ENCODE results near the gene WIPI1.

The WIPI1 gene

DNA sequence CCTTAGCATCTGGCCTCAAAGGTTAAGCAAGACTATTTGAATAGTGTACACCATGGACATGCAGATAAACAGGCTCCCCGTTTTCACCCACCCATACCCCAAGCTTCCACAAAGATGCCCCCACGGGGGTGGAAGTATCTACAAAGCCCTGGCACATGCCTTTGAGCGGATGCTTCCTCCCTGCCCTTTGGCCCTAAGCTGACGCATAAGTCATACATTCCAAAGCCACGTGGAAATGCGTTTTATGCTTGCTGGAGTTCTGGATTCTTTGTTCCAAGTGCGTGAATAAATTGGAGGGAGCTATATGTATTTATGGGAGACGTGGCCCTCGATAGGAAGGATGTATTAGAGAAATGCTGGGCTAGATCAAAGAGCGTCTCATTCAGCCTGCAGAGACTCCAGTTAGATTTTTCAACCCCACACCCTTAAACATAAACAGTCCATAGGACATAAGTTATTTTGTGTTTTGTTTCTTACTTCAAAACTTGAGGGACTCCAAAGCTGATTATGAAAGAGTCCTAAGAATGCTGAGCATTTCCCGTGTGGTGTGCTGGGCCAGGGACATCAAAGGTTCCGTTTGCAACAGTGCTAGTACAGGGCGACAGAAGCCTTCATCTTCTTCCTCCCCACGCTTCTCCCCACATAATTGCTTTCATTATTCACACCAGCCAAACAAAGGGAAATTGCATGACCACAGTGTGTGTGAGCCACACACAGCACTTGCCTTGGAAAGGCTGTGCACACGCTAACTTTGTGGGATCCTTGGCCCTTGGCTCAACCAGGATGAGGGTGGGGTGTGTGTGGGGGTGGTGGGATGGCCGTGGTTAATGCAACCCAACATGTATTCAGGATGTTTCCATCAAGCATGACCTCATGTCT lies 73.6 kb downstream of the WIPI1 start:
- H3K27ac ChIP-seq (ENCODE audit: low read depth, low read length, poor library complexity, severe bottlenecking) = no peak overlapping the region
- H4K20me1 ChIP-seq (ENCODE audit: insufficient read depth, low read length) = no peaks in the 10 kb centered on the region
- H3K27me3 ChIP-seq (ENCODE audit: insufficient read depth, low read length) = no peaks in the 10 kb centered on the region
- no peaks in the 10 kb centered on the region for H3K36me3 ChIP-seq (ENCODE audit: insufficient read depth, low read length)
- H3K4me2 ChIP-seq (ENCODE audit: low read length) = no peak overlapping the region
- H3K4me1 ChIP-seq (ENCODE audit: insufficient read depth, low read length, severe bottlenecking) = no peaks in the 10 kb centered on the region
- no peaks in the 10 kb centered on the region for H3F3A ChIP-seq (ENCODE audit: insufficient read depth, low read length)
- no peaks in the 10 kb centered on the region for H3K79me2 ChIP-seq (ENCODE audit: insufficient read depth, low read length)
- no peak overlapping the region for H3K4me3 ChIP-seq (ENCODE audit: low read depth, low read length, poor library complexity, severe bottlenecking)
- no peaks in the 10 kb centered on the region for H3K9me2 ChIP-seq (ENCODE audit: low read depth, low read length)
- no peak overlapping the region for H3K9ac ChIP-seq (ENCODE audit: low read length)
- no peak overlapping the region for H2AFZ ChIP-seq (ENCODE audit: low read length)
- TF ChIP-seq, protein P1, sequence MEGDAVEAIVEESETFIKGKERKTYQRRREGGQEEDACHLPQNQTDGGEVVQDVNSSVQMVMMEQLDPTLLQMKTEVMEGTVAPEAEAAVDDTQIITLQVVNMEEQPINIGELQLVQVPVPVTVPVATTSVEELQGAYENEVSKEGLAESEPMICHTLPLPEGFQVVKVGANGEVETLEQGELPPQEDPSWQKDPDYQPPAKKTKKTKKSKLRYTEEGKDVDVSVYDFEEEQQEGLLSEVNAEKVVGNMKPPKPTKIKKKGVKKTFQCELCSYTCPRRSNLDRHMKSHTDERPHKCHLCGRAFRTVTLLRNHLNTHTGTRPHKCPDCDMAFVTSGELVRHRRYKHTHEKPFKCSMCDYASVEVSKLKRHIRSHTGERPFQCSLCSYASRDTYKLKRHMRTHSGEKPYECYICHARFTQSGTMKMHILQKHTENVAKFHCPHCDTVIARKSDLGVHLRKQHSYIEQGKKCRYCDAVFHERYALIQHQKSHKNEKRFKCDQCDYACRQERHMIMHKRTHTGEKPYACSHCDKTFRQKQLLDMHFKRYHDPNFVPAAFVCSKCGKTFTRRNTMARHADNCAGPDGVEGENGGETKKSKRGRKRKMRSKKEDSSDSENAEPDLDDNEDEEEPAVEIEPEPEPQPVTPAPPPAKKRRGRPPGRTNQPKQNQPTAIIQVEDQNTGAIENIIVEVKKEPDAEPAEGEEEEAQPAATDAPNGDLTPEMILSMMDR (IDR thresholded peaks at IDR 0.05; ENCODE audit: low read length) = no peak
- TF ChIP-seq EZH2 (IDR thresholded peaks at IDR 0.05; ENCODE audit: borderline replicate concordance, low read length) = no peak
- no peaks in the 10 kb centered on the region for H3K9me3 ChIP-seq (ENCODE audit: low read length)

DNA sequence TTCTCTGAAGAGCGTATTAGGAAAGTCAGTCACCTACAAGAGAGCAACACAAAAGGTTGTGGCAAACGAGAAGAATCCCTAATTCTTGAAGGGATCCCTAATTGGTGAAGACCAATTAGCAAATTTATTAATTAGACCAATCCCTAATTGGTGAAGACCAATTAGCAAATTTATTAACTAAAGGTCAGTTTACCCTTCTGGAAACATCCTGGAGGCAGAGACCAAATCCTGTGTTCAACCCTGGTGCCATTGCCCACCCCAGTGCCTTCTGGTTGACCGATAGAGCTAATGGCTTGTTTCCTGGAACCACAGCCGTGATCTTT lies 74.2 kb downstream of the WIPI1 start:
- Histone ChIP-seq H3K9me2 (ENCODE audit: low read depth, low read length) (no peaks in the 10 kb centered on the region), H2AFZ (ENCODE audit: low read length) (no peak overlapping the region), H3K4me3 (ENCODE audit: low read depth, low read length, poor library complexity, severe bottlenecking) (no peak overlapping the region), H3K4me2 (ENCODE audit: low read length) (no peak overlapping the region), H3K27ac (ENCODE audit: low read depth, low read length, poor library complexity, severe bottlenecking) (no peak overlapping the region), H3F3A (ENCODE audit: insufficient read depth, low read length) (no peaks in the 10 kb centered on the region), H3K27me3 (ENCODE audit: insufficient read depth, low read length) (no peaks in the 10 kb centered on the region), H4K20me1 (ENCODE audit: insufficient read depth, low read length) (no peaks in the 10 kb centered on the region), H3K79me2 (ENCODE audit: insufficient read depth, low read length) (no peaks in the 10 kb centered on the region), H3K36me3 (ENCODE audit: insufficient read depth, low read length) (no peaks in the 10 kb centered on the region), H3K4me1 (ENCODE audit: insufficient read depth, low read length, severe bottlenecking) (no peaks in the 10 kb centered on the region), H3K9me3 (ENCODE audit: low read length) (no peaks in the 10 kb centered on the region), H3K9ac (ENCODE audit: low read length) (no peak overlapping the region)
- TF ChIP-seq, protein P1 (IDR thresholded peaks at IDR 0.05; ENCODE audit: low read length) = no peak
- TF ChIP-seq EZH2 (IDR thresholded peaks at IDR 0.05; ENCODE audit: borderline replicate concordance, low read length) = no peak

DNA sequence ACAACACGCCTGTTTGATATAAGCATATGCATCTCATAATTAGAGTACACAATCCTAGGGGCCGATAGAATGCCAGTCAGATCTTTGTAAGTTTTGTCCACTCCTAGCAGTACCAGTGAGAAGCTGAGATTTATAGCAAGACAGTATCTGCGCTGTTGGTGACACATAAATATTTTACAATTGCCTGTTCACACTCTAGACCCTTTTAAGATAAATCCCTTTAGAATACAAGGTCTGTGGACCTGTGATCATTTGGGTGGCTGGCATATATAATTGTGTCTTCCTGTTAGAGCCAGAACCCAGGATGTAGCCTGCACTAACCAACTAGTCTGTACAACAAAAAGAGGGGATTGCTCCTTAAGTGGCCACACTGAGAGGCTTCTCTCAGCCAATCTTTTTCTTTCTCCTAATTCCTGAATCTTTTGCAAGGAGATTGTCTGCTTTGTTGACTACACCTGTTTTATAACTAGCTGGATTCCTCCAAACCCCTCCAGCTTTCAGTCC lies 74.7 kb downstream of the WIPI1 start:
- TF ChIP-seq, protein P1 (IDR thresholded peaks at IDR 0.05; ENCODE audit: low read length) = no peak
- no peak for TF ChIP-seq EZH2 (IDR thresholded peaks at IDR 0.05; ENCODE audit: borderline replicate concordance, low read length)
- Histone ChIP-seq H3K9ac (ENCODE audit: low read length) (no peak overlapping the region), H3K9me2 (ENCODE audit: low read depth, low read length) (no peaks in the 10 kb centered on the region), H3K9me3 (ENCODE audit: low read length) (no peaks in the 10 kb centered on the region), H3K4me1 (ENCODE audit: insufficient read depth, low read length, severe bottlenecking) (no peaks in the 10 kb centered on the region), H3K4me2 (ENCODE audit: low read length) (no peak overlapping the region), H3K36me3 (ENCODE audit: insufficient read depth, low read length) (no peaks in the 10 kb centered on the region), H3K27me3 (ENCODE audit: insufficient read depth, low read length) (no peaks in the 10 kb centered on the region), H3K4me3 (ENCODE audit: low read depth, low read length, poor library complexity, severe bottlenecking) (no peak overlapping the region), H4K20me1 (ENCODE audit: insufficient read depth, low read length) (no peaks in the 10 kb centered on the region), H3K79me2 (ENCODE audit: insufficient read depth, low read length) (no peaks in the 10 kb centered on the region), H3K27ac (ENCODE audit: low read depth, low read length, poor library complexity, severe bottlenecking) (no peak overlapping the region), H3F3A (ENCODE audit: insufficient read depth, low read length) (no peaks in the 10 kb centered on the region), H2AFZ (ENCODE audit: low read length) (no peak overlapping the region)
